Fibroblast of lung (primary cell): Measurements from ENCODE around the gene WDR36. TPM values are rescaled to one million over a fixed set of nuclear protein-coding genes. Genes with fewer than 3 reads are reported as not detected.

ENCODE experiments used
- DNase-seq, 2 donors: peaks; one replicate each; pipeline versions ENCODE4 v3.0.0 to v3.0.0-alpha.2; 2010; ENCODE audit warnings: low read depth in 2 of 2
- H2AFZ ChIP-seq: 2 replicates; pipeline ENCODE4 v1.5.1; 2012; ENCODE audit warnings: low read length, control low read depth, inconsistent platforms
- H3K27ac ChIP-seq: 2 replicates; pipeline ENCODE4 v1.5.1; 2011; ENCODE audit warnings: low read length, control low read depth; ENCODE audit not compliant: insufficient read depth
- H3K27me3 ChIP-seq: 2 replicates; pipeline ENCODE4 v1.5.1; 2011; ENCODE audit warnings: mild to moderate bottlenecking, low read length; ENCODE audit not compliant: control insufficient read depth, insufficient read depth
- H3K36me3 ChIP-seq: 2 replicates; pipeline ENCODE4 v1.5.1; 2011; ENCODE audit warnings: low read length; ENCODE audit not compliant: control insufficient read depth, insufficient read depth
- H3K4me1 ChIP-seq: 2 replicates; pipeline ENCODE4 v1.5.1; 2011; ENCODE audit warnings: low read length; ENCODE audit not compliant: control insufficient read depth, insufficient read depth; ENCODE audit errors: extremely low read depth
- H3K4me2 ChIP-seq: 2 replicates; pipeline ENCODE4 v1.5.1; 2011; ENCODE audit warnings: low read length, control low read depth; ENCODE audit not compliant: insufficient read depth; ENCODE audit errors: extremely low read depth
- H3K4me3 ChIP-seq, 4 experiments: fragments of 200-600 bp in 1 of 4; sonication (generic) in 1 of 4; replicated peaks in 1 of 4; 2 replicates each; pipeline ENCODE4 v1.5.1; 2011 to 2016; ENCODE audit warnings: low read length in 4 of 4, low read depth in 3 of 4, mild to moderate bottlenecking in 3 of 4, control low read depth in 2 of 4, inconsistent platforms in 1 of 4, mixed read lengths in 1 of 4; ENCODE audit not compliant: insufficient read depth in 1 of 4; ENCODE audit errors: control extremely low read depth in 1 of 4
- H3K79me2 ChIP-seq: 2 replicates; pipeline ENCODE4 v1.5.1; 2012; ENCODE audit warnings: mild to moderate bottlenecking, low read length, inconsistent platforms; ENCODE audit not compliant: control insufficient read depth, insufficient read depth
- H3K9ac ChIP-seq: 2 replicates; pipeline ENCODE4 v1.5.1; 2011; ENCODE audit warnings: mild to moderate bottlenecking, low read length, control low read depth; ENCODE audit not compliant: insufficient read depth
- H3K9me3 ChIP-seq: 2 replicates; pipeline ENCODE4 v1.5.1; 2012; ENCODE audit warnings: low read depth, low read length; ENCODE audit not compliant: control insufficient read depth, insufficient read depth
- H4K20me1 ChIP-seq: 2 replicates; pipeline ENCODE4 v1.5.1; 2011; ENCODE audit warnings: low read length; ENCODE audit not compliant: control insufficient read depth, insufficient read depth; ENCODE audit errors: extremely low read depth
- CTCF ChIP-seq, 2 donors: IDR thresholded peaks in 1 of 2; conservative IDR thresholded peaks in 1 of 2; 1 replicate in 1 of 2; 2 replicates in 1 of 2; pipeline ENCODE4 v1.5.1; 2011 to 2012; ENCODE audit warnings: low read length in 2 of 2, control low read depth in 1 of 2, inconsistent platforms in 1 of 2, low read depth in 1 of 2, mild to moderate bottlenecking in 1 of 2
- EZH2 ChIP-seq: IDR thresholded peaks from 2 replicates; pipeline ENCODE4 v1.5.1; 2012; ENCODE audit warnings: low read length, control low read depth, mild to moderate bottlenecking; ENCODE audit errors: missing control alignments
- polyA plus RNA-seq, 2 donors: library from polyadenylated mRNA; depleted of rRNA in 1 of 2; stranded (reverse) in 1 of 2; unstranded in 1 of 2; fragments of >200 nt; gene quantifications; 2 replicates each; pipeline ENCODE4 v1.2.1, GENCODE V29; 2011 to 2012; ENCODE audit warnings: missing spikeins in 1 of 2
- total RNA-seq: library from RNA; depleted of rRNA; stranded (reverse); fragments of >200 nt; gene quantifications from 2 replicates; pipeline ENCODE4 v1.2.1, GENCODE V29; 2014

The WDR36 gene
- total and polyA plus RNA-seq, 2 donors (not counting 1 experiment from before 2014, with no cell fraction given) = 34.7 to 55.8 TPM

DNA sequence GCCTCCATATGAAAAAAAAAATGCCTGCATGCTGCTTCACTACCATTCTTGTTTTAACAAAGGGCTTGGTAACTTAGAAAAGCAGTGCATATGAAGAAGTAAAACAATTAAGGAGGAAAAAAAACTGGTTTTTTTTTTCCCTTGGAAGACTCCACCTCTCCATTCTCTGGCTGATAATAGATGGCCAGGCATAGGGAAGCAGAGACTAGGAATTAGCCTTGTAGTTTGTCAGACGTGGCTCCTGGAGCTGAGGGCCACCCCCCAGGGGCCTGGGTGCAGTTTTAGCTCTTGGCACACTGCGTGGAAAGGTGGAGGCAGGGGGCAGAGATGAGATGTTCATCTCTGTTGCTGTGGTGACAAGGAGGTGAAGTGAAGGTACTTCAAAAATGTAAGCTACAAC is 42.7 kb downstream of the WDR36 start:
- DNase-seq = no peak
- no peaks in the 10 kb centered on the region for H3K36me3 ChIP-seq
- H3K79me2 ChIP-seq = no peaks in the 10 kb centered on the region
- H3K4me1 ChIP-seq = peaks cover 12% of the 10 kb centered on the region
- no peak overlapping the region for H3K27ac ChIP-seq
- no peak overlapping the region for H3K4me2 ChIP-seq
- no peaks in the 10 kb centered on the region for H4K20me1 ChIP-seq
- no peak overlapping the region for H3K4me3 ChIP-seq
- H3K9ac ChIP-seq = no peak overlapping the region
- no peak overlapping the region for H2AFZ ChIP-seq
- TF ChIP-seq CTCF (conservative IDR thresholded peaks at IDR 0.05 in 1 of 2, IDR thresholded peaks at IDR 0.05 in 1 of 2; ENCODE audit: low read depth in 1 of 2, low read length in 2 of 2) = no peak
- no peak for TF ChIP-seq EZH2
- H3K9me3 ChIP-seq = no peaks in the 10 kb centered on the region
- no peaks in the 10 kb centered on the region for H3K27me3 ChIP-seq

DNA sequence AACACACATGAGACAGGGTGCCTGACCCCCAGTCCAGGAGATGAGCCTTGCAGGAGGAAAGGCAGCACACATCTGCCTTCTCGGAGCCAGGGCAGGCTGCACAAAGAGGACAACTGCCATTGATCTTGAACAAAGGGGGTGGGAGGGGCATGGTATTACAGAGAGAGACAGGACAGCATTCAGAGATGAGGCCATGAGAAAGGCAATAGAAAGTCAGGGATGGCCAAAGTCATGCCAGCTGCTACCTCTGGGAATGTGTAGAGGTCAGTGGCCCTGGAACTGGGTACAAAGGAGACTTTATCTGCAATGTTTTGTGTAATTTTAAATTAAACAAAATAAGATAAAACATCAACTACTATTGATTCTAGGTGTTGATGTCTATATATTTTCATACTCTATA is 43.2 kb downstream of the WDR36 start:
- Histone ChIP-seq H3K36me3 (no peaks in the 10 kb centered on the region), H3K79me2 (no peaks in the 10 kb centered on the region), H3K9ac (no peak overlapping the region), H3K27me3 (no peaks in the 10 kb centered on the region), H3K4me3 (no peak overlapping the region), H3K9me3 (no peaks in the 10 kb centered on the region), H3K4me2 (no peak overlapping the region), H2AFZ (no peak overlapping the region), H3K27ac (no peak overlapping the region), H3K4me1 (peaks cover 12% of the 10 kb centered on the region), H4K20me1 (no peaks in the 10 kb centered on the region)
- TF ChIP-seq EZH2 = no peak
- TF ChIP-seq CTCF (conservative IDR thresholded peaks at IDR 0.05 in 1 of 2, IDR thresholded peaks at IDR 0.05 in 1 of 2; ENCODE audit: low read depth in 1 of 2, low read length in 2 of 2) = no peak
- DNase-seq = no peak

- H3K9me3 ChIP-seq = no peaks in the 10 kb centered on the region
- peaks cover 12% of the 10 kb centered on the region for H3K4me1 ChIP-seq
- no peaks in the 10 kb centered on the region for H3K36me3 ChIP-seq
- H3K9ac ChIP-seq = no peak overlapping the region
- H3K4me3 ChIP-seq = no peak overlapping the region
- H4K20me1 ChIP-seq = no peaks in the 10 kb centered on the region
- H2AFZ ChIP-seq = no peak overlapping the region
- H3K79me2 ChIP-seq = no peaks in the 10 kb centered on the region
- TF ChIP-seq EZH2 (no peak), CTCF (conservative IDR thresholded peaks at IDR 0.05 in 1 of 2, IDR thresholded peaks at IDR 0.05 in 1 of 2; ENCODE audit: low read depth in 1 of 2, low read length in 2 of 2) (no peak)
- no peak overlapping the region for H3K4me2 ChIP-seq
- H3K27ac ChIP-seq = no peak overlapping the region
- DNase-seq = peak; percentile 28 to 58
- H3K27me3 ChIP-seq = no peaks in the 10 kb centered on the region
These were observed 43.8 kb downstream of the WDR36 start for GRCh38 chr5:111135946-111136345.
